Esophagus squamous epithelium (tissue), 5 donors: ENCODE results near the gene HS6ST2. TPM values are rescaled to one million over a fixed set of nuclear protein-coding genes. Genes with fewer than 3 reads are reported as not detected.
"Not testable (repeated sequence)": the region's sequence is repeated elsewhere in the genome, so short reads cannot be mapped to it uniquely, and the experiment has no call there.

Experiments used
- DNase-seq: peaks from one replicate; lab custom pipeline; 2025; lab: John Stamatoyannopoulos, UW
- H3K27ac ChIP-seq, 4 donors: fragments of 200-600 bp; sonication (generic); one replicate each; pipeline ENCODE4 v1.5.1; 2016 to 2019; ENCODE audit warnings: mild to moderate bottlenecking in 1 of 4
- H3K27me3 ChIP-seq, 4 donors: fragments of 200-600 bp; sonication (generic); 1 replicate in 3 of 4; 2 replicates in 1 of 4; pipeline versions ENCODE4 v1.5.1 to v1.6.0; 2017 to 2021; ENCODE audit warnings: antibody characterized with exemption in 1 of 4
- H3K36me3 ChIP-seq, 3 donors: fragments of 200-600 bp; sonication (generic); one replicate each; pipeline ENCODE4 v1.5.1; 2016 to 2019
- H3K4me1 ChIP-seq, 3 donors: fragments of 200-600 bp; sonication (generic); one replicate each; pipeline ENCODE4 v1.5.1; 2017 to 2019
- H3K4me3 ChIP-seq, 4 donors: fragments of 200-600 bp; sonication (generic); 1 replicate in 3 of 4; 2 replicates in 1 of 4; pipeline ENCODE4 v1.5.1; 2016 to 2019; ENCODE audit warnings: mild to moderate bottlenecking in 2 of 4, moderate library complexity in 1 of 4
- H3K9me3 ChIP-seq, 3 donors: fragments of 200-600 bp; sonication (generic); one replicate each; pipeline ENCODE4 v1.5.1; 2016 to 2019
- CTCF ChIP-seq, 6 experiments: fragments of 450-650 bp in 4 of 6; fragments of 200-600 bp in 2 of 6; sonication (generic) in 2 of 6; IDR thresholded peaks; one replicate each; pipeline ENCODE4 v1.5.1; 2016 to 2019; ENCODE audit warnings: antibody characterized with exemption in 6 of 6, mild to moderate bottlenecking in 4 of 6, moderate library complexity in 4 of 6
- POLR2A ChIP-seq, 4 donors: fragments of 450-650 bp; IDR thresholded peaks; one replicate each; pipeline ENCODE4 v1.6.1; 2017; ENCODE audit warnings: antibody characterized with exemption in 4 of 4, mild to moderate bottlenecking in 4 of 4, moderate library complexity in 3 of 4
- WGBS, 2 donors: methylation state at CpG; one replicate each; pipeline ENCODE4 v1.1.5; 2018; 5-methylcytosine and 5-hydroxymethylcytosine counted together
- intact Hi-C: fragments of 100-400 bp; cut with DNase I; formaldehyde crosslinking; loops from one replicate; pipeline ENCODE4 v1.15.0; 2022
- total RNA-seq, 4 donors: library from RNA; depleted of rRNA; stranded (reverse); fragments of >200 nt; gene quantifications; one replicate each; pipeline ENCODE4 v1.1.0, GENCODE V29; 2016
- donor health status: DM: yes; HTN: yes; CAD: no.

Gene HS6ST2
- total RNA-seq, 4 donors from 2014 or later, result 6.3 to 9.0 (median 7.1) TPM

- intact Hi-C loops, result no loop called here
- WGBS, 2 donors, result 58% methylated on average over 2 of the region's 2 CpGs; no CpG with 5 or more reads in 1 of the 2 donors
- TF ChIP-seq CTCF (IDR thresholded peaks at IDR 0.05) (no peak), POLR2A (IDR thresholded peaks at IDR 0.05) (no peak)
These were observed 32.4 kb upstream of the HS6ST2 start for GRCh38 chrX:132990835-132991234.

GRCh38 chrX:132986556-132986955, 28.1 kb upstream of the HS6ST2 start:
- Histone ChIP-seq H3K9me3 (no peaks in the 10 kb centered on the region), H3K27me3 (no peaks in the 10 kb centered on the region), H3K36me3 (no peaks in the 10 kb centered on the region), H3K4me3 (no peak overlapping the region), H3K27ac (no peak overlapping the region), H3K4me1 (no peaks in the 10 kb centered on the region)
- DNase-seq, result no peak
- no peak for TF ChIP-seq POLR2A (IDR thresholded peaks at IDR 0.05)
- TF ChIP-seq CTCF (IDR thresholded peaks at IDR 0.05), result no peak
- intact Hi-C loops, result no loop called here

More at GRCh38 chrX:132990835-132991234, 32.4 kb upstream of the HS6ST2 start:
- Histone ChIP-seq H3K4me1 (no peaks in the 10 kb centered on the region), H3K36me3 (no peaks in the 10 kb centered on the region), H3K27me3 (no peaks in the 10 kb centered on the region), H3K27ac (no peak overlapping the region), H3K9me3 (no peaks in the 10 kb centered on the region), H3K4me3 (no peak overlapping the region)
- DNase-seq, result no peak

GRCh38 chrX:132984058-132984650, 25.7 kb upstream of the HS6ST2 start:
- H3K9me3 ChIP-seq, result no peaks in the 10 kb centered on the region
- WGBS, 2 donors, result 63 to 68% methylated on average over 7 of the region's 7 CpGs
- no peak for TF ChIP-seq POLR2A (IDR thresholded peaks at IDR 0.05)
- no peak for TF ChIP-seq CTCF (IDR thresholded peaks at IDR 0.05)

GRCh38 chrX:132983496-132983895, 25.1 kb upstream of the HS6ST2 start:
- DNase-seq, result no peak
- no peaks in the 10 kb centered on the region for H3K9me3 ChIP-seq
- intact Hi-C loops, result no loop called here
- H3K27me3 ChIP-seq, result no peaks in the 10 kb centered on the region
- H3K36me3 ChIP-seq, result no peaks in the 10 kb centered on the region
- TF ChIP-seq CTCF (IDR thresholded peaks at IDR 0.05) (no peak), POLR2A (IDR thresholded peaks at IDR 0.05) (no peak)
- no peak overlapping the region for H3K4me3 ChIP-seq
- no peaks in the 10 kb centered on the region for H3K4me1 ChIP-seq
- WGBS, 2 donors, result 40 to 53% methylated on average over 2 of the region's 2 CpGs
- no peak overlapping the region for H3K27ac ChIP-seq

More at GRCh38 chrX:132984058-132984650, 25.7 kb upstream of the HS6ST2 start:
- Histone ChIP-seq H3K4me3 (no peak overlapping the region), H3K36me3 (no peaks in the 10 kb centered on the region), H3K27ac (no peak overlapping the region), H3K27me3 (no peaks in the 10 kb centered on the region), H3K4me1 (no peaks in the 10 kb centered on the region)
- intact Hi-C loops, result no loop called here
- DNase-seq, result no peak

- H3K36me3 ChIP-seq, H3K9me3 ChIP-seq, H3K27ac ChIP-seq, H3K4me1 ChIP-seq, DNase-seq, intact Hi-C loops, H3K4me3 ChIP-seq, H3K27me3 ChIP-seq: not testable (repeated sequence)
- 78 to 94% methylated on average over 2 of the region's 2 CpGs for WGBS, 2 donors
These were observed 21.6 kb upstream of the HS6ST2 start for GRCh38 chrX:132980035-132980434.
